ENCODE data around the gene EPC1. TPM values are rescaled to one million over a fixed set of nuclear protein-coding genes. Genes with fewer than 3 reads are reported as not detected.
"Not testable (repeated sequence)": the region's sequence is repeated elsewhere in the genome, so short reads cannot be mapped to it uniquely, and the experiment has no call there.

Gene EPC1
- total RNA-seq, 1 experiment from 2014 or later: 17.0 TPM

GRCh38 chr10:32256613-32257437, 90.1 kb downstream of the EPC1 start:
- in situ Hi-C loops (cut with HindIII; ENCODE audit: low pct_unique_long_range_greater_than_20kb, low sequenced_read_pairs): no loop called here
- peak; percentile 37 for DNase-seq (ENCODE audit: low read depth)

DNA sequence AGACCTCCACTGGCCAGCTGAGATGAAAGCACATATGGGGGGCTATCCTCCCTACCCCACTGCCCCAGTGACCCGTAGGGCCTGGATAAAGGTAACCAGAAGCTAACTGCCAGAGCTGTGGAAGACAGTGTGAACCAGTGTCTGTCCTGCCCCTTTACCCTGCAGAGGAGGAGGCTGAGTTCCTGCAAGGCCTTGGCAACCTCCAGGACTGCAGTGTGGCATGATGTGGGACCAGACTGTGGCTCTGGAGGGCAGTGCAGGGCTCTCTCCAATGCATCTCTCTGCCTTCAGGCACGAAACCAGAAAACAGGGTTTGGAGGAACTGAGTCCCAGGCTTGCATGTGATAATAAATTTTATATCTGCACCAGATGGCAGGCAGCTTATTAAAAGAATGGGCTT, 93.1 kb downstream of the EPC1 start:
- in situ Hi-C loops (cut with HindIII; ENCODE audit: low pct_unique_long_range_greater_than_20kb, low sequenced_read_pairs): no loop called here
- no peak for DNase-seq (ENCODE audit: low read depth)

GRCh38 chr10:32253276-32253675, 93.7 kb downstream of the EPC1 start:
- in situ Hi-C loops (cut with HindIII; ENCODE audit: low pct_unique_long_range_greater_than_20kb, low sequenced_read_pairs): no loop called here
- DNase-seq (ENCODE audit: low read depth): peak; percentile 43

DNA sequence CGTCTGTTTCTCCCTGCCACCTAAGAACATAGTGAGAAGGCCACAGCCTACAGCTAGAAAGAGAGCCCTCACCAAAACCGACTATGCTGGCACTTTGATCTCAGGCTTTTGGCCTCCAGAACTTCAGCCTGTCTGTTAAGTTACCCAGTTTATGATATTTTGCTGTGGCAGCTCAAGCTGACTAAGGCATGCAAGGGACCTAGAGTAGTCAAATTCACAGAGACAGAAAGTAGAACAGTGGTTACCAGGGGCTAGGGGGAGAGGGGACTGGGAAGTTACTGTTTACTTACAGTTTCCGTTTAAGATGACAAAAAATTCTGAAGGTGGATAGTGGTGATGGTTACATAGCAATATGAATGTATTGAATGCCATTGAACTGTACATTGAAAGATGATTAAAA, 96.5 kb downstream of the EPC1 start:
- DNase-seq (ENCODE audit: low read depth); in situ Hi-C loops (cut with HindIII; ENCODE audit: low pct_unique_long_range_greater_than_20kb, low sequenced_read_pairs): not testable (repeated sequence)

GRCh38 chr10:32246685-32247084, 100.3 kb downstream of the EPC1 start:
- in situ Hi-C loops (cut with HindIII; ENCODE audit: low pct_unique_long_range_greater_than_20kb, low sequenced_read_pairs): no loop called here
- DNase-seq (ENCODE audit: low read depth): no peak

DNA sequence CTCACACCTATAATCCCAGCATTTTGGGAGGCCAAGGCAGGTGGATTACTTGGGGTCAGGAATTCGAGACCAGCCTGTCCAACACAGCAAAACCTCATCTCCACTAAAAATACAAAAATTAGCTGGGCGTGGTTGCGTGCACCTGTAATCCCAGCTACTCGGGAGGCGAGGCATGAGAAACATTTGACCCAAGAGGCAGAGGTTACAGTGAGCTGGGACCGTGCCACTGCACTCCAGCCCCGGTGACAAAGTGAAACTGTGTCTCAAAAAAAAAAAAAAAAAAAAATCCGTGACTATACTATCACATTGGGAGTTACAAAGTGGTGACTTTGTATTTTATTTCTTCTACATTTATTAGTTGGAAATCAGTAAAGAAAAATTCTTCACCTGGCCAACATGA, 101.2 kb downstream of the EPC1 start:
- DNase-seq (ENCODE audit: low read depth): no peak
- in situ Hi-C loops (cut with HindIII; ENCODE audit: low pct_unique_long_range_greater_than_20kb, low sequenced_read_pairs): no loop called here

DNA sequence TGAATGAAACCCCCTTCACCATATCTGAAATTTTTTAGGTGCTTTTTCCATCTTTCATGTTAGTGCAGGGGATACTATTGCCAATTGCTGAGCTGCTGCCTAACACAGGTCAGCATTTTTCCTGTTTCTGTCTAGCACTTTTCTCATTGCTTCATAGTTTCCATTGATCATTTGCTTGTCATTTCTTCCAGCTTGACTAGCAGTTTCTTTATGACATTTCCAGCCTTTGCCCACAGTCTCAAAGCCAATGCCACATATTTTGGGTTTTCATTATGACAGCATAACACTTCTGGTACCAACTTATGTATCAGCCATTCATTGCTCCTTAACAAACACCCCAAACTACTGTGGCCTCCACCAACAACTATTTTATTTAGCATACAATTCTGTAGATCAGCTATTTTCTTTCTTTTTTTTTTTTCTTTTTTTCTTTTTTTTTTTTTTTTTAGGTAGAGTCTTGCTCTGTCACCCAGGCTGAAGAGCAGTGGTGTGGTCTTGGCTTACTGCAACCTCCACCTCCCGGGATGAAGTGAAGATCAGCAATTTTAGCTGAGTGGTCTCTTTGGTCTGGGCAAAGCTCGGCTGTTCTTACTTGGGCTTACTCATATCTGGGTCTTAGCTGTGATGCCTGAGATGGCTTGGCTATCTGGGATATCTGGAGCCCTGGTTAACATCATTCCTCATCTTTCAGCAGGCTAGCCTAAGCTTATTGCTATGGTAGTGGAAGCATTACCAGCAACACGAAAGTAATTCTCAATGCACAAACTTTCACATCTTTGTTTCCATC, 102.3 kb downstream of the EPC1 start:
- DNase-seq (ENCODE audit: low read depth): no peak
- in situ Hi-C loops (cut with HindIII; ENCODE audit: low pct_unique_long_range_greater_than_20kb, low sequenced_read_pairs): no loop called here

DNA sequence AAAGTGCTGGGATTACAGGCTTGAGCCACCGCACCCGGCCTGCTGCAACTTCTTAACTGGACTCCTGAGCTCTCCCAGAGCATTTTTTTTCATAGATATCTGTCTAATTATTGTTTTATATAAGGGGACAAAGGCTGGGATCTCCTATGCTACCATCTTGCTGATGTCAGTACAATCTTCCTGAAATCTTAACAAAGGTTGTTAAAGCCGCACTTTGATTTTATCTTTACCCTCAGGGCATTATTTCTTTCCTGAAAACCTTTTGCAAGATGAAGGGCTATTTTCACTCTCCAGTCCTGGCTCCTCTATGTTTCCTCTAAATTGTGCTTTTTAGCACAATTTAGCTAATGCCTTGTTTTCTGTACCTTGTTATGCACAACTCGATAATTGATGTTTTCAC, 102.9 kb downstream of the EPC1 start:
- no peak for DNase-seq (ENCODE audit: low read depth)
- in situ Hi-C loops (cut with HindIII; ENCODE audit: low pct_unique_long_range_greater_than_20kb, low sequenced_read_pairs): no loop called here

GRCh38 chr10:32241946-32242345, 105.0 kb downstream of the EPC1 start:
- in situ Hi-C loops (cut with HindIII; ENCODE audit: low pct_unique_long_range_greater_than_20kb, low sequenced_read_pairs): no loop called here
- DNase-seq (ENCODE audit: low read depth): no peak

GRCh38 chr10:32240471-32240870, 106.5 kb downstream of the EPC1 start:
- no peak for DNase-seq (ENCODE audit: low read depth)
- in situ Hi-C loops (cut with HindIII; ENCODE audit: low pct_unique_long_range_greater_than_20kb, low sequenced_read_pairs): no loop called here

DNA sequence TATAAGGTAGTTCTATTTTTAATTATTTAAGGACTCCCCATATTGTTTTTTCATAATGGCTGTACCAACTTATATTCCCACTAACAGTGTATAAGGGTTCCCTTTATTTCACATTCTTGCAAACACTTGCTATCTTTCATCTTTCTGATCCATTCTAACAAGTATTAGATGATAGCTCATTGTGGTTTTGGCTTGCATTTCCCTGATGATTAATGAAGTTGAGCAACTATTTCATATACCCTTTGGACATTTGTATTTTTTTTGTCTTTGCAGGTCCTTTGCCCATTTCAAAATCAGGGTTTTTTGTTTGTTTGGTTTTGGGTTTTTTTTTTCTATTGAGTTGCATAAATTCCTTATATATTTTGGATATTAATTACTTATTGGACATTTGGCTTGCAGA, 107.2 kb downstream of the EPC1 start:
- DNase-seq (ENCODE audit: low read depth): no peak
- in situ Hi-C loops (cut with HindIII; ENCODE audit: low pct_unique_long_range_greater_than_20kb, low sequenced_read_pairs): no loop called here

DNA sequence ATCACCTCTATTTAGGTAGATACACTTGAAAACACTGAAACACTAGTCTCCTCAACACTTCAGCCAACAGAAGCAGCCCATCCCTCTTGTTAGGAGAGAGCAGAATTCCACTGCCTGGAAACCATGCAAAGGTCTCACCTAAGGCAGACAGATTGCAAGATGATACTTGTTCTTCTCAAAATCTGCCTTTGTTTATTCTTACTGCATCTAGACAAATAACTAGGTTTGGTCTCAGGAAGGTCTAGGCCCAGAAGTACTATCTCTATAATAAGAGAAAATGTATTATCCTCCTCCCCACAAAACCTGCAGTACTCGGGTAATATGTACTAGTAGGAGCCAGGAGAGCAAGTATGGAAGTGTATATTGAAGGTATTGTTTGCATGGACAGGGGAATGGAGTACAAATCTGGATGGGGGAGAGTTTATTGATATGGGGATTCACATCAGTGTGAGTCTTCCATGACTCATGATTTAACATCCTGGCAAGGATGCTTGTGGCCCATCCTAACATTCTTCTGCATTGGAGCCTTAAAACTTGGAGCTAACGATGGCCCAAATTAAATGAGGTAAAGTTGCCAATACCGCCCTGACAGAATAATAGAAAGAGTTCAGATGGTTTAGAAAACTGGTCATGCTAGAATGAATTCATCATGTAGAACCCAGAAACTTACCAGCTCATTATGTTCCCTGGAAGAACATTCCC, 109.2 kb downstream of the EPC1 start:
- no peak for DNase-seq (ENCODE audit: low read depth)
- in situ Hi-C loops (cut with HindIII; ENCODE audit: low pct_unique_long_range_greater_than_20kb, low sequenced_read_pairs): no loop called here

- no peak for DNase-seq (ENCODE audit: low read depth)
- in situ Hi-C loops (cut with HindIII; ENCODE audit: low pct_unique_long_range_greater_than_20kb, low sequenced_read_pairs): no loop called here
These were observed 112.5 kb downstream of the EPC1 start for GRCh38 chr10:32234471-32234870.

DNA sequence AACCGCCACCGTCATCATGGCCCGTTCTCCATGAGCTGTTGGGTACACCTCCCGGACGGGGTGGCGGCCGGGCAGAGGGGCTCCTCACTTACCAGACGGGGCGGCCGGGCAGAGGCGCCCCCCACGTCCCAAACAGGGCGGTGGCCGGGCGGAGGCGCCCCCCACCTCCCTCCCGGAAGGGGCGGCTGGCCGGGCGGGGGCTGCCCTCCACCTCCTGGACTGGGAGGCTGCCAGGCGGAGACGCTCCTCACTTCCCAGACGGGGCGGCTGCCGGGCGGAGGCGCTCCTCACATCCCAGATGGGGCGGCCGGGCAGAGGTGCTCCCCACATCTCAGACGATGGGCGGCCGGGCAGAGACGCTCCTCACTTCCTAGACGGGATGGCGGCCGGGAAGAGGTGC, 113.6 kb downstream of the EPC1 start:
- DNase-seq (ENCODE audit: low read depth); in situ Hi-C loops (cut with HindIII; ENCODE audit: low pct_unique_long_range_greater_than_20kb, low sequenced_read_pairs): not testable (repeated sequence)

DNA sequence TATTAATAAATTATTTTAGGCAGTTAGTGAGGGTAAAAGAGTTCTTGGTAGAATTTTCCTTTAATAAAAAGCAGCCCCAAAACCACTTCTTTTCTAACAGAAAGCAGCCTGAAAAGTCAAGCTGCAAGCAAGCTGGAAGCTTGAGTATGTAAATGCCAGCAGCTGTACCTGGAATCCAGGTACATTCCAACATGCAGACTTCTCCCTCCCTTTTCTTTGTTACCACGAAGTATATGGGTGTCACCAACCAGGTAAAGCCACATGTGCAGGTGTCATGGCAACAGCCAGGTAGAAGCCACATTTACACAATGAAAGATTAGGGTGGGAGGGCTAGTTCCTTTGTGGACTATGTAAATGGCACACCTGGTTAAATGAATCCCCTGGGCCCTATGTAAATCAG, 114.6 kb downstream of the EPC1 start:
- no peak for DNase-seq (ENCODE audit: low read depth)
- in situ Hi-C loops (cut with HindIII; ENCODE audit: low pct_unique_long_range_greater_than_20kb, low sequenced_read_pairs): no loop called here

DNA sequence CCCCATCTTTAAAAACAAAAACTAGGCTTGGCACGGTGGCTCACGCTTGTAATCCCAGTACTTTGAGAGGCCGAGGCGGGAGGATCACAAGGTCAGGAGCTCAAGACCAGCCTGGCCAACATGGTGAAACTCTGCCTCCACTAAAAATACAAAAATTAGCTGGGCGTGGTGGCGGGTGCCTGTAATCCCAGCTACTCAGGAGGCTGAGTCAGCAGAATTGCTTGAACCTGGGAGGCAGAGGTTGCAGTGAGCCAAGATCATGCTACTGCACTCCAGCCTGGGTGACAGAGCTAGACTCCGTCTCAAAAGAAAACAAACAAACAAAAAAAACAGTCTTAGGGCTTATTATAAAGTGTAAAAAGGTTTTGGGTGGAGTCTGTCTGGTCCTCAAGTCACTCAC, 117.2 kb downstream of the EPC1 start:
- in situ Hi-C loops (cut with HindIII; ENCODE audit: low pct_unique_long_range_greater_than_20kb, low sequenced_read_pairs); DNase-seq (ENCODE audit: low read depth): not testable (repeated sequence)

- DNase-seq (ENCODE audit: low read depth): no peak
- in situ Hi-C loops (cut with HindIII; ENCODE audit: low pct_unique_long_range_greater_than_20kb, low sequenced_read_pairs): no loop called here
These were observed 117.8 kb downstream of the EPC1 start for GRCh38 chr10:32229170-32229569.

DNA sequence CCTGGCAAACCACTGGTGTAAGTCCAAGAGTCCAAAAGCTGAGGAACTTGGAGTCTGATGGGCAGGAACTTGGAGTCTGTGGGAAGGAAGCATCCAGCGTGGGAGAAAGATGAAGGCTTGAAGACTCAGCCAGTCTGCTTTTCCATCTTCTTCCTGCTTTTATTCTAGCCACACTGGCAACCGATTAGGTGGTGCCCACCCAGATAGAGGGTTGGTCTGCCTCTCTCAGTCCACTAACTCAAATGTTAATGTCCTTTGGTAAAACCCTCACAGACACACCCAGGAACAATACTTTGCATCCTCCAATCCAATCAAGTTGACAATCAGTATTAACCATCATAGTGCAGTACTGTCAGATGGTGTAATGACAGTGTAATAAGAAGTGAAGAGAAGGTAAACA, 119.2 kb downstream of the EPC1 start:
- no peak for DNase-seq (ENCODE audit: low read depth)
- in situ Hi-C loops (cut with HindIII; ENCODE audit: low pct_unique_long_range_greater_than_20kb, low sequenced_read_pairs): no loop called here

GRCh38 chr10:32226624-32227023, 120.3 kb downstream of the EPC1 start:
- no peak for DNase-seq (ENCODE audit: low read depth)
- in situ Hi-C loops (cut with HindIII; ENCODE audit: low pct_unique_long_range_greater_than_20kb, low sequenced_read_pairs): no loop called here
